HG03469 (cell line): ENCODE data around the gene CSK.

Source experiments
- ATAC-seq: cut with Tn5 transposase; IDR thresholded peaks from one replicate; pipeline ENCODE4 v1.9.1; 2021; ENCODE audit warnings: mild to moderate bottlenecking, moderate library complexity, moderate number of reproducible peaks; ENCODE audit not compliant: unreplicated experiment

Gene CSK

GRCh38 chr15:74840851-74841775 is 59.2 kb downstream of the CSK start:
- ATAC-seq = no peak

GRCh38 chr15:74841891-74842373 is 60.1 kb downstream of the CSK start:
- ATAC-seq = no peak

- peak; percentile 66 for ATAC-seq
These were observed 60.9 kb downstream of the CSK start, which contains the start of gene ULK3 for GRCh38 chr15:74842581-74843444. Gene ULK3 (minus strand): TSS chr15:74843156. CDS start chr15:74843105, 51 bp downstream.

GRCh38 chr15:74843445-74843828 is 61.6 kb downstream of the CSK start:
- no peak for ATAC-seq

GRCh38 chr15:74843891-74844299 is 62.0 kb downstream of the CSK start:
- ATAC-seq = no peak

- no peak for ATAC-seq
These were observed 62.7 kb downstream of the CSK start for GRCh38 chr15:74844319-74845207.

- ATAC-seq = no peak
These were observed 63.3 kb downstream of the CSK start for GRCh38 chr15:74845208-74845568.

GRCh38 chr15:74845581-74845980 is 63.7 kb downstream of the CSK start:
- ATAC-seq = no peak

- no peak for ATAC-seq
These were observed 65.6 kb downstream of the CSK start for GRCh38 chr15:74847432-74847831.

- ATAC-seq = no peak
These were observed 68.5 kb downstream of the CSK start for GRCh38 chr15:74850393-74850792.

GRCh38 chr15:74851960-74852359 is 70.1 kb downstream of the CSK start:
- ATAC-seq = no peak
